Measurements from ENCODE around the gene MED12L.

MED12L gene

GRCh38 chr3:151107701-151108100 lies 22.2 kb downstream of the MED12L start:
- H3K36me3 Mint-ChIP-seq (ENCODE audit: low read depth): no peaks in the 10 kb centered on the region
- no peaks in the 10 kb centered on the region for H3K9me3 Mint-ChIP-seq
- H3K4me1 Mint-ChIP-seq (ENCODE audit: low read depth): no peaks in the 10 kb centered on the region
- no peak overlapping the region for H3K4me3 Mint-ChIP-seq
- DNase-seq: no peak
- peaks cover 18% of the 10 kb centered on the region for H3K27me3 Mint-ChIP-seq
- H3K27ac Mint-ChIP-seq: no peak overlapping the region

- H3K4me3 Mint-ChIP-seq: no peak overlapping the region
- H3K9me3 Mint-ChIP-seq: no peaks in the 10 kb centered on the region
- no peaks in the 10 kb centered on the region for H3K36me3 Mint-ChIP-seq (ENCODE audit: low read depth)
- no peak for DNase-seq
- H3K27ac Mint-ChIP-seq: no peak overlapping the region
- H3K4me1 Mint-ChIP-seq (ENCODE audit: low read depth): no peaks in the 10 kb centered on the region
- H3K27me3 Mint-ChIP-seq: peaks cover 18% of the 10 kb centered on the region
Measured at GRCh38 chr3:151109286-151109800, 23.9 kb downstream of the MED12L start.

- DNase-seq: no peak
- peaks cover 19% of the 10 kb centered on the region for H3K27me3 Mint-ChIP-seq
- no peaks in the 10 kb centered on the region for H3K4me1 Mint-ChIP-seq (ENCODE audit: low read depth)
- no peaks in the 10 kb centered on the region for H3K36me3 Mint-ChIP-seq (ENCODE audit: low read depth)
- no peak overlapping the region for H3K4me3 Mint-ChIP-seq
- H3K9me3 Mint-ChIP-seq: no peaks in the 10 kb centered on the region
- no peak overlapping the region for H3K27ac Mint-ChIP-seq
Measured at GRCh38 chr3:151112731-151113130, 27.3 kb downstream of the MED12L start.

- H3K4me1 Mint-ChIP-seq (ENCODE audit: low read depth): no peaks in the 10 kb centered on the region
- H3K4me3 Mint-ChIP-seq: no peak overlapping the region
- H3K27me3 Mint-ChIP-seq: peaks cover 14% of the 10 kb centered on the region
- H3K27ac Mint-ChIP-seq: no peak overlapping the region
- no peaks in the 10 kb centered on the region for H3K9me3 Mint-ChIP-seq
- H3K36me3 Mint-ChIP-seq (ENCODE audit: low read depth): no peaks in the 10 kb centered on the region
- DNase-seq: no peak
Measured at GRCh38 chr3:151113343-151113742, 27.9 kb downstream of the MED12L start.

- no peak overlapping the region for H3K4me3 Mint-ChIP-seq
- H3K4me1 Mint-ChIP-seq (ENCODE audit: low read depth): no peaks in the 10 kb centered on the region
- H3K27me3 Mint-ChIP-seq: peaks cover 2% of the 10 kb centered on the region
- no peaks in the 10 kb centered on the region for H3K9me3 Mint-ChIP-seq
- no peak for DNase-seq
- no peaks in the 10 kb centered on the region for H3K36me3 Mint-ChIP-seq (ENCODE audit: low read depth)
- H3K27ac Mint-ChIP-seq: no peak overlapping the region
Measured at GRCh38 chr3:151117047-151117446, 31.6 kb downstream of the MED12L start.

GRCh38 chr3:151119188-151119587 lies 33.7 kb downstream of the MED12L start:
- Mint-ChIP-seq H3K9me3 (no peaks in the 10 kb centered on the region), H3K27ac (no peak overlapping the region), H3K4me1 (ENCODE audit: low read depth) (no peaks in the 10 kb centered on the region), H3K4me3 (no peak overlapping the region), H3K36me3 (ENCODE audit: low read depth) (no peaks in the 10 kb centered on the region), H3K27me3 (peaks cover 2% of the 10 kb centered on the region)
- DNase-seq: no peak

GRCh38 chr3:151120409-151120808 lies 34.9 kb downstream of the MED12L start:
- Mint-ChIP-seq H3K9me3 (no peaks in the 10 kb centered on the region), H3K27me3 (peaks cover 2% of the 10 kb centered on the region), H3K4me1 (ENCODE audit: low read depth) (no peaks in the 10 kb centered on the region), H3K27ac (no peak overlapping the region), H3K4me3 (no peak overlapping the region), H3K36me3 (ENCODE audit: low read depth) (no peaks in the 10 kb centered on the region)
- DNase-seq: no peak

GRCh38 chr3:151121016-151121415 lies 35.6 kb downstream of the MED12L start:
- Mint-ChIP-seq H3K4me3 (no peak overlapping the region), H3K36me3 (ENCODE audit: low read depth) (no peaks in the 10 kb centered on the region), H3K4me1 (ENCODE audit: low read depth) (no peaks in the 10 kb centered on the region), H3K27me3 (peaks cover 2% of the 10 kb centered on the region), H3K9me3 (no peaks in the 10 kb centered on the region), H3K27ac (no peak overlapping the region)
- no peak for DNase-seq

GRCh38 chr3:151123827-151124226 lies 38.4 kb downstream of the MED12L start:
- DNase-seq: no peak
- Mint-ChIP-seq H3K27me3 (no peaks in the 10 kb centered on the region), H3K9me3 (no peaks in the 10 kb centered on the region), H3K4me3 (no peak overlapping the region), H3K4me1 (ENCODE audit: low read depth) (no peaks in the 10 kb centered on the region), H3K27ac (no peak overlapping the region), H3K36me3 (ENCODE audit: low read depth) (no peaks in the 10 kb centered on the region)

- no peaks in the 10 kb centered on the region for H3K4me1 Mint-ChIP-seq (ENCODE audit: low read depth)
- no peak overlapping the region for H3K4me3 Mint-ChIP-seq
- H3K9me3 Mint-ChIP-seq: no peaks in the 10 kb centered on the region
- no peak overlapping the region for H3K27ac Mint-ChIP-seq
- no peaks in the 10 kb centered on the region for H3K27me3 Mint-ChIP-seq
- DNase-seq: no peak
- no peaks in the 10 kb centered on the region for H3K36me3 Mint-ChIP-seq (ENCODE audit: low read depth)
Measured at GRCh38 chr3:151124476-151124875, 39.0 kb downstream of the MED12L start.

GRCh38 chr3:151130428-151130827 lies 45.0 kb downstream of the MED12L start:
- no peaks in the 10 kb centered on the region for H3K9me3 Mint-ChIP-seq
- H3K27me3 Mint-ChIP-seq: peaks cover 6% of the 10 kb centered on the region
- no peak overlapping the region for H3K4me3 Mint-ChIP-seq
- peaks cover 9% of the 10 kb centered on the region for H3K4me1 Mint-ChIP-seq (ENCODE audit: low read depth)
- no peaks in the 10 kb centered on the region for H3K36me3 Mint-ChIP-seq (ENCODE audit: low read depth)
- H3K27ac Mint-ChIP-seq: no peak overlapping the region
- no peak for DNase-seq

GRCh38 chr3:151133175-151133574 lies 47.7 kb downstream of the MED12L start:
- H3K9me3 Mint-ChIP-seq: no peaks in the 10 kb centered on the region
- H3K4me3 Mint-ChIP-seq: no peak overlapping the region
- peaks cover 21% of the 10 kb centered on the region for H3K4me1 Mint-ChIP-seq (ENCODE audit: low read depth)
- H3K36me3 Mint-ChIP-seq (ENCODE audit: low read depth): no peaks in the 10 kb centered on the region
- H3K27me3 Mint-ChIP-seq: peaks cover 8% of the 10 kb centered on the region
- DNase-seq: no peak
- no peak overlapping the region for H3K27ac Mint-ChIP-seq

- Mint-ChIP-seq H3K4me3 (no peak overlapping the region), H3K27ac (no peak overlapping the region), H3K36me3 (ENCODE audit: low read depth) (no peaks in the 10 kb centered on the region), H3K4me1 (ENCODE audit: low read depth) (peaks cover 21% of the 10 kb centered on the region), H3K9me3 (no peaks in the 10 kb centered on the region), H3K27me3 (peaks cover 8% of the 10 kb centered on the region)
- DNase-seq: no peak
Measured at GRCh38 chr3:151133917-151134450, 48.5 kb downstream of the MED12L start.

GRCh38 chr3:151135541-151136337 lies 50.3 kb downstream of the MED12L start:
- Mint-ChIP-seq H3K36me3 (ENCODE audit: low read depth) (no peaks in the 10 kb centered on the region), H3K27ac (peak overlapping the region; percentile 72), H3K4me3 (peak overlapping the region; percentile 8), H3K27me3 (peaks cover 8% of the 10 kb centered on the region), H3K9me3 (no peaks in the 10 kb centered on the region), H3K4me1 (ENCODE audit: low read depth) (peaks cover 21% of the 10 kb centered on the region)
- peak; percentile 42 for DNase-seq

- Mint-ChIP-seq H3K27ac (no peak overlapping the region), H3K36me3 (ENCODE audit: low read depth) (no peaks in the 10 kb centered on the region), H3K27me3 (peaks cover 8% of the 10 kb centered on the region), H3K9me3 (no peaks in the 10 kb centered on the region), H3K4me1 (ENCODE audit: low read depth) (no peaks in the 10 kb centered on the region), H3K4me3 (no peak overlapping the region)
- no peak for DNase-seq
Measured at GRCh38 chr3:151142929-151143328, 57.5 kb downstream of the MED12L start.
